Activated naive CD8-positive, alpha-beta T cell treated with anti-CD3 and anti-CD28 coated beads, Interleukin-2, amount 50 U/mL, for 24 hours (primary cell): Measurements from ENCODE around the gene BOLA1.

Experiments
- ATAC-seq: fragments of 150-1000 bp; cut with Tn5 transposase; one replicate; pipeline ENCODE4 v1.10.0; 2021
- DNase-seq: peaks from one replicate; pipeline ENCODE4 v3.0.0; 2021
- H3K27ac Mint-ChIP-seq: one replicate; pipeline ENCODE4 v1.8.0; 2021; ENCODE audit warnings: mild to moderate bottlenecking, mixed read lengths
- H3K27me3 Mint-ChIP-seq: one replicate; pipeline ENCODE4 v1.8.0; 2021; ENCODE audit warnings: mixed read lengths
- H3K36me3 Mint-ChIP-seq: one replicate; pipeline ENCODE4 v1.8.0; 2021; ENCODE audit warnings: low read depth, mixed read lengths
- H3K4me1 Mint-ChIP-seq: one replicate; pipeline ENCODE4 v1.8.0; 2021; ENCODE audit warnings: mixed read lengths
- H3K4me3 Mint-ChIP-seq: one replicate; pipeline ENCODE4 v1.8.0; 2021; ENCODE audit warnings: mild to moderate bottlenecking, moderate library complexity, mixed read lengths
- H3K9me3 Mint-ChIP-seq: one replicate; pipeline ENCODE4 v1.8.0; 2021; ENCODE audit warnings: mixed read lengths

The BOLA1 gene

GRCh38 chr1:149915429-149916192, 16.2 kb downstream of the BOLA1 start:
- DNase-seq (no peak), ATAC-seq (no peak)
- Mint-ChIP-seq H3K4me1 (peaks cover 24% of the 10 kb centered on the region), H3K36me3 (no peaks in the 10 kb centered on the region), H3K27me3 (peaks cover 1% of the 10 kb centered on the region), H3K27ac (no peak overlapping the region), H3K9me3 (no peaks in the 10 kb centered on the region), H3K4me3 (peak overlapping the region; percentile 81)

GRCh38 chr1:149916193-149916897, 17.0 kb downstream of the BOLA1 start:
- ATAC-seq: no peak

GRCh38 chr1:149916898-149917252, 17.5 kb downstream of the BOLA1 start:
- ATAC-seq (no peak), DNase-seq (no peak)
- H3K27ac Mint-ChIP-seq: no peak overlapping the region

More at GRCh38 chr1:149916193-149916897, 17.0 kb downstream of the BOLA1 start:
- Mint-ChIP-seq H3K27ac (no peak overlapping the region), H3K27me3 (peaks cover 1% of the 10 kb centered on the region), H3K9me3 (no peaks in the 10 kb centered on the region), H3K4me3 (peak overlapping the region; percentile 81), H3K4me1 (peaks cover 24% of the 10 kb centered on the region), H3K36me3 (no peaks in the 10 kb centered on the region)
- no peak for DNase-seq

GRCh38 chr1:149917571-149918144, 18.3 kb downstream of the BOLA1 start, which contains the start of gene SV2A:
Gene SV2A (minus strand): TSS chr1:149917844. CDS start chr1:149913840, 4,004 bp downstream.
- Mint-ChIP-seq H3K4me1 (peaks cover 24% of the 10 kb centered on the region), H3K4me3 (peak within 1 kb of the TSS; percentile 81), H3K9me3 (no peaks in the 10 kb centered on the region), H3K36me3 (peaks cover 9% of the 10 kb centered on the region), H3K27ac (peak within 1 kb of the TSS; percentile 68), H3K27me3 (peaks cover 1% of the 10 kb centered on the region)
- DNase-seq: peak; percentile 54
- peak; percentile 69 for ATAC-seq

More at GRCh38 chr1:149916898-149917252, 17.5 kb downstream of the BOLA1 start:
- H3K4me1 Mint-ChIP-seq: peaks cover 24% of the 10 kb centered on the region
- H3K36me3 Mint-ChIP-seq: peaks cover 4% of the 10 kb centered on the region
- no peaks in the 10 kb centered on the region for H3K9me3 Mint-ChIP-seq
- H3K4me3 Mint-ChIP-seq: peak overlapping the region; percentile 81
- H3K27me3 Mint-ChIP-seq: peaks cover 1% of the 10 kb centered on the region

- ATAC-seq: no peak
- Mint-ChIP-seq H3K27ac (no peak overlapping the region), H3K4me3 (no peak overlapping the region), H3K9me3 (no peaks in the 10 kb centered on the region), H3K27me3 (no peaks in the 10 kb centered on the region), H3K36me3 (peaks cover 54% of the 10 kb centered on the region), H3K4me1 (peaks cover 41% of the 10 kb centered on the region)
- DNase-seq: no peak
Observed at GRCh38 chr1:149923626-149924025, 24.3 kb downstream of the BOLA1 start.

GRCh38 chr1:149925345-149925744, 26.0 kb downstream of the BOLA1 start:
- peaks cover 54% of the 10 kb centered on the region for H3K36me3 Mint-ChIP-seq

GRCh38 chr1:149925751-149926150, 26.4 kb downstream of the BOLA1 start:
- H3K36me3 Mint-ChIP-seq: peaks cover 54% of the 10 kb centered on the region
- H3K4me3 Mint-ChIP-seq: peak overlapping the region; percentile 96
- DNase-seq (no peak), ATAC-seq (no peak)
- no peaks in the 10 kb centered on the region for H3K27me3 Mint-ChIP-seq
- no peaks in the 10 kb centered on the region for H3K9me3 Mint-ChIP-seq
- peak overlapping the region; percentile 53 for H3K27ac Mint-ChIP-seq
- H3K4me1 Mint-ChIP-seq: peaks cover 47% of the 10 kb centered on the region

More at GRCh38 chr1:149925345-149925744, 26.0 kb downstream of the BOLA1 start:
- DNase-seq: no peak
- H3K27me3 Mint-ChIP-seq: no peaks in the 10 kb centered on the region
- peak overlapping the region; percentile 21 for H3K27ac Mint-ChIP-seq
- H3K4me3 Mint-ChIP-seq: peak overlapping the region; percentile 96
- H3K9me3 Mint-ChIP-seq: no peaks in the 10 kb centered on the region
- no peak for ATAC-seq
- H3K4me1 Mint-ChIP-seq: peaks cover 44% of the 10 kb centered on the region

GRCh38 chr1:149926296-149926695, 26.9 kb downstream of the BOLA1 start:
- peaks cover 51% of the 10 kb centered on the region for H3K4me1 Mint-ChIP-seq
- peak overlapping the region; percentile 96 for H3K4me3 Mint-ChIP-seq
- H3K9me3 Mint-ChIP-seq: no peaks in the 10 kb centered on the region
- H3K27ac Mint-ChIP-seq: peak overlapping the region; percentile 53
- DNase-seq: no peak
- no peaks in the 10 kb centered on the region for H3K27me3 Mint-ChIP-seq
- ATAC-seq: no peak
- H3K36me3 Mint-ChIP-seq: peaks cover 54% of the 10 kb centered on the region

GRCh38 chr1:149927056-149927562, 27.7 kb downstream of the BOLA1 start:
- peak overlapping the region; percentile 96 for H3K4me3 Mint-ChIP-seq
- no peaks in the 10 kb centered on the region for H3K27me3 Mint-ChIP-seq
- DNase-seq (no peak), ATAC-seq (no peak)
- H3K27ac Mint-ChIP-seq: peak overlapping the region; percentile 93
- H3K4me1 Mint-ChIP-seq: peaks cover 57% of the 10 kb centered on the region
- H3K36me3 Mint-ChIP-seq: peaks cover 49% of the 10 kb centered on the region
- no peaks in the 10 kb centered on the region for H3K9me3 Mint-ChIP-seq

- H3K4me3 Mint-ChIP-seq: peak within 1 kb of the TSS; percentile 96
- no peaks in the 10 kb centered on the region for H3K9me3 Mint-ChIP-seq
- H3K4me1 Mint-ChIP-seq: peaks cover 57% of the 10 kb centered on the region
- ATAC-seq: peak; percentile 96
- peak within 1 kb of the TSS; percentile 93 for H3K27ac Mint-ChIP-seq
- peaks cover 44% of the 10 kb centered on the region for H3K36me3 Mint-ChIP-seq
- DNase-seq: peak; percentile 95
- H3K27me3 Mint-ChIP-seq: no peaks in the 10 kb centered on the region
Observed at GRCh38 chr1:149927563-149928400, 28.4 kb downstream of the BOLA1 start, which contains the start of gene SF3B4. Gene SF3B4 (minus strand): TSS chr1:149927803. CDS start chr1:149927759, 44 bp downstream.

GRCh38 chr1:149928401-149928724, 29.0 kb downstream of the BOLA1 start:
- no peaks in the 10 kb centered on the region for H3K9me3 Mint-ChIP-seq
- H3K4me1 Mint-ChIP-seq: peaks cover 55% of the 10 kb centered on the region
- peak overlapping the region; percentile 93 for H3K27ac Mint-ChIP-seq
- no peak for ATAC-seq
- no peak for DNase-seq
- H3K27me3 Mint-ChIP-seq: no peaks in the 10 kb centered on the region
- H3K36me3 Mint-ChIP-seq: peaks cover 38% of the 10 kb centered on the region
- H3K4me3 Mint-ChIP-seq: peak overlapping the region; percentile 96

- Mint-ChIP-seq H3K4me3 (no peak overlapping the region), H3K27me3 (no peaks in the 10 kb centered on the region), H3K36me3 (peaks cover 23% of the 10 kb centered on the region), H3K9me3 (no peaks in the 10 kb centered on the region), H3K4me1 (peaks cover 47% of the 10 kb centered on the region), H3K27ac (no peak overlapping the region)
- ATAC-seq (no peak), DNase-seq (no peak)
Observed at GRCh38 chr1:149929856-149930255, 30.5 kb downstream of the BOLA1 start.

GRCh38 chr1:149931212-149931790, 31.9 kb downstream of the BOLA1 start:
- DNase-seq (no peak), ATAC-seq (no peak)
- H3K27me3 Mint-ChIP-seq: no peaks in the 10 kb centered on the region
- no peak overlapping the region for H3K27ac Mint-ChIP-seq
- no peak overlapping the region for H3K4me3 Mint-ChIP-seq
- H3K4me1 Mint-ChIP-seq: peaks cover 36% of the 10 kb centered on the region
- H3K36me3 Mint-ChIP-seq: peaks cover 10% of the 10 kb centered on the region
- H3K9me3 Mint-ChIP-seq: no peaks in the 10 kb centered on the region
